ENCODE data around the gene ITPRIPL2.

DNA sequence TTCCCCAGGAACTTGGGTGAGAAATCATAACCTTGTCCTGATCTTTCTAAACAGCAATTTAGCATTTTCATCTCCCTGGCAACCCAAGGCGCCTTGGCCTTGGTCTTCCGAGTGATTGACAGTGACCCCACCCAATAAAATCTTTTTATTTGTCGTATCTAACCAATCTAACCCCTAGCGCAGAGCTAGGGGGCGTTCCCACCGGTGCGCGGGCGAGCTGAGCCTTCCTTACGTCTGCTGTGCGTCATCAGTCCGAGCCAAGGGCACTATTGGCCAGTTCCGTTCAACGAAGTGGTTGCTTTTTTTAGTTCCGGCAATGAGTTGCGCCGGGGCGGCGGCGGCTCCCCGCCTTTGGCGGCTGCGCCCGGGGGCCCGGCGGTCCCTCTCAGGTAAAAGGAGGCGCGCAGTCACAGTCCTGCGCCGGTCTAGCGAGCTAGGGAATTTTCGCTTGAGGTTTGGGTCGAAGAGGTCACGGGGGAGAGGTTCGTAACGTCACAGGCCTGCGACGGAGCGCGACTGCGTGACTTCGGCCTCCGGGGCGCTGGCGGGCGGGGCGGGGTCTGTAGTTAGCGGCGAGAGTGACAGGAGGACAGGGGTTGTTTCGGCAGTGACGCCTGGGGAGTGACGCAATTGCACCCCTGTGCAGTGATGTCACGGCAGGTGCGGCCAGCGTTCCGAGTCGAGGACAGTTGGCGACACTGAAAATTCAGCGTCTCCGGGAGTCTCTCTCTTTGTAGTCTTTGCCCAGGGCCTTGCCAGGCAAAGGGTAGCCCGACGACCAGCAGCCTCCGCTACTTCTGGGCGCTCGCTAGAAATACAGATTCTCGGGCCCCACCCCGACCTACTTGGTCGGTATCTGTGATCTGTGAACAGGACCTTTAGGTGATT, 46.2 kb upstream of the ITPRIPL2 start, which contains the start of gene COQ7:
- TF ChIP-seq, protein P1, sequence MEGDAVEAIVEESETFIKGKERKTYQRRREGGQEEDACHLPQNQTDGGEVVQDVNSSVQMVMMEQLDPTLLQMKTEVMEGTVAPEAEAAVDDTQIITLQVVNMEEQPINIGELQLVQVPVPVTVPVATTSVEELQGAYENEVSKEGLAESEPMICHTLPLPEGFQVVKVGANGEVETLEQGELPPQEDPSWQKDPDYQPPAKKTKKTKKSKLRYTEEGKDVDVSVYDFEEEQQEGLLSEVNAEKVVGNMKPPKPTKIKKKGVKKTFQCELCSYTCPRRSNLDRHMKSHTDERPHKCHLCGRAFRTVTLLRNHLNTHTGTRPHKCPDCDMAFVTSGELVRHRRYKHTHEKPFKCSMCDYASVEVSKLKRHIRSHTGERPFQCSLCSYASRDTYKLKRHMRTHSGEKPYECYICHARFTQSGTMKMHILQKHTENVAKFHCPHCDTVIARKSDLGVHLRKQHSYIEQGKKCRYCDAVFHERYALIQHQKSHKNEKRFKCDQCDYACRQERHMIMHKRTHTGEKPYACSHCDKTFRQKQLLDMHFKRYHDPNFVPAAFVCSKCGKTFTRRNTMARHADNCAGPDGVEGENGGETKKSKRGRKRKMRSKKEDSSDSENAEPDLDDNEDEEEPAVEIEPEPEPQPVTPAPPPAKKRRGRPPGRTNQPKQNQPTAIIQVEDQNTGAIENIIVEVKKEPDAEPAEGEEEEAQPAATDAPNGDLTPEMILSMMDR (IDR thresholded peaks at IDR 0.05; ENCODE audit: low read depth, low read length): no peak
- no peak for TF ChIP-seq EZH2phosphoT487 (IDR thresholded peaks at IDR 0.05; ENCODE audit: low read depth)
